IPS-NIHi11 (cell line): ENCODE data around the gene EFCAB13.

Experiments
- DNase-seq: peaks from one replicate; pipeline ENCODE4 v3.0.0; 2012; ENCODE audit warnings: mixed read lengths, low spot score

Gene EFCAB13

GRCh38 chr17:47292206-47292605 is 31.5 kb upstream of the EFCAB13 start:
- DNase-seq: no peak

GRCh38 chr17:47295037-47295873 is 28.5 kb upstream of the EFCAB13 start:
- DNase-seq: peak; percentile 28

- DNase-seq: no peak
These were observed 27.9 kb upstream of the EFCAB13 start for GRCh38 chr17:47295874-47296255.

- DNase-seq: no peak
These were observed 25.9 kb upstream of the EFCAB13 start for GRCh38 chr17:47297661-47298400.

- DNase-seq: no peak
These were observed 25.0 kb upstream of the EFCAB13 start for GRCh38 chr17:47298712-47299111.

- DNase-seq: no peak
These were observed 24.4 kb upstream of the EFCAB13 start for GRCh38 chr17:47299239-47299910.

GRCh38 chr17:47300718-47301117 is 23.0 kb upstream of the EFCAB13 start:
- no peak for DNase-seq

GRCh38 chr17:47301161-47301560 is 22.6 kb upstream of the EFCAB13 start:
- DNase-seq: no peak

GRCh38 chr17:47301831-47302230 is 21.9 kb upstream of the EFCAB13 start:
- DNase-seq: no peak

- DNase-seq: no peak
These were observed 19.6 kb upstream of the EFCAB13 start for GRCh38 chr17:47304186-47304585.

- DNase-seq: peak; percentile 39
These were observed 18.3 kb upstream of the EFCAB13 start for GRCh38 chr17:47305302-47305923.

GRCh38 chr17:47310186-47310733 is 13.5 kb upstream of the EFCAB13 start:
- DNase-seq: no peak

GRCh38 chr17:47311420-47311819 is 12.3 kb upstream of the EFCAB13 start:
- DNase-seq: no peak

GRCh38 chr17:47315451-47316266 is 8.1 kb upstream of the EFCAB13 start:
- DNase-seq: peak; percentile 73

- DNase-seq: no peak
These were observed 7.4 kb upstream of the EFCAB13 start for GRCh38 chr17:47316311-47316710.

- no peak for DNase-seq
These were observed 6.6 kb upstream of the EFCAB13 start for GRCh38 chr17:47317119-47317518.

- no peak for DNase-seq
These were observed 5.4 kb upstream of the EFCAB13 start for GRCh38 chr17:47318197-47318918.

GRCh38 chr17:47320879-47321502 is 2.8 kb upstream of the EFCAB13 start:
- DNase-seq: no peak

GRCh38 chr17:47324224-47325020 is 667 bp downstream of the EFCAB13 start:
- peak; percentile 31 for DNase-seq
